Colonic mucosa (tissue), 4 donors: Measurements from ENCODE around the gene PTX4. TPM values are rescaled to one million over a fixed set of nuclear protein-coding genes. Genes with fewer than 3 reads are reported as not detected.

Source experiments
- DNase-seq: peaks from one replicate; pipeline ENCODE4 v3.0.0-alpha.2; 2020
- H3K27ac ChIP-seq: fragments of 200-600 bp; one replicate; pipeline ENCODE4 v1.8.0; 2021
- H3K27me3 ChIP-seq: fragments of 200-600 bp; one replicate; pipeline ENCODE4 v1.8.0; 2021
- H3K36me3 ChIP-seq: fragments of 200-600 bp; one replicate; pipeline ENCODE4 v1.8.0; 2021
- H3K4me1 ChIP-seq: fragments of 200-600 bp; one replicate; pipeline ENCODE4 v1.8.0; 2021; ENCODE audit warnings: mild to moderate bottlenecking
- H3K4me3 ChIP-seq: fragments of 200-600 bp; one replicate; pipeline ENCODE4 v1.8.0; 2021
- H3K9ac ChIP-seq, 2 donors: one replicate each; pipeline ENCODE4 v1.7.0; 2013; ENCODE audit warnings: control low read depth in 2 of 2, low read depth in 2 of 2, low read length in 2 of 2
- H3K9me3 ChIP-seq: fragments of 200-600 bp; one replicate; pipeline ENCODE4 v1.8.0; 2021
- intact Hi-C: fragments of 100-400 bp; cut with DNase I; formaldehyde crosslinking; loops from one replicate; pipeline ENCODE4 v1.14.1; 2022
- total RNA-seq, 2 donors: library from RNA; stranded (reverse); fragmentation: NEBNext Ultra II Directional in 1 of 2; extraction: Animal tissue kit (Norgen Biotek cat#: 25700) in 1 of 2; gene quantifications; one replicate each; pipeline ENCODE4 v1.2.1, GENCODE V29; 2021
- TF ChIP-seq, protein P1 (sequence below): fragments of 200-600 bp; IDR thresholded peaks from one replicate; pipeline ENCODE4 v1.8.0; 2022; ENCODE audit warnings: antibody characterized with exemption, mild to moderate bottlenecking
- donor health status: healthy.
- donor health status: DM: no; HTN: no; CAD: no.
- donor health status: DM: no; HTN: no; CAD: no.

The PTX4 gene
- total RNA-seq, 2 donors from 2014 or later: not detected

GRCh38 chr16:1495889-1496262 lies 7.1 kb upstream of the PTX4 start:
- Histone ChIP-seq H3K9me3 (no peaks in the 10 kb centered on the region), H3K36me3 (no peaks in the 10 kb centered on the region), H3K4me3 (no peak overlapping the region), H3K9ac (no peak overlapping the region), H3K27me3 (no peaks in the 10 kb centered on the region), H3K27ac (no peak overlapping the region), H3K4me1 (peaks cover 8% of the 10 kb centered on the region)
- intact Hi-C loops: loop anchor here (10.0 kb wide), 1 partner anchor 119 kb away; the partner anchor contains the start of genes CRAMP1 and IFT140
- TF ChIP-seq, protein P1, sequence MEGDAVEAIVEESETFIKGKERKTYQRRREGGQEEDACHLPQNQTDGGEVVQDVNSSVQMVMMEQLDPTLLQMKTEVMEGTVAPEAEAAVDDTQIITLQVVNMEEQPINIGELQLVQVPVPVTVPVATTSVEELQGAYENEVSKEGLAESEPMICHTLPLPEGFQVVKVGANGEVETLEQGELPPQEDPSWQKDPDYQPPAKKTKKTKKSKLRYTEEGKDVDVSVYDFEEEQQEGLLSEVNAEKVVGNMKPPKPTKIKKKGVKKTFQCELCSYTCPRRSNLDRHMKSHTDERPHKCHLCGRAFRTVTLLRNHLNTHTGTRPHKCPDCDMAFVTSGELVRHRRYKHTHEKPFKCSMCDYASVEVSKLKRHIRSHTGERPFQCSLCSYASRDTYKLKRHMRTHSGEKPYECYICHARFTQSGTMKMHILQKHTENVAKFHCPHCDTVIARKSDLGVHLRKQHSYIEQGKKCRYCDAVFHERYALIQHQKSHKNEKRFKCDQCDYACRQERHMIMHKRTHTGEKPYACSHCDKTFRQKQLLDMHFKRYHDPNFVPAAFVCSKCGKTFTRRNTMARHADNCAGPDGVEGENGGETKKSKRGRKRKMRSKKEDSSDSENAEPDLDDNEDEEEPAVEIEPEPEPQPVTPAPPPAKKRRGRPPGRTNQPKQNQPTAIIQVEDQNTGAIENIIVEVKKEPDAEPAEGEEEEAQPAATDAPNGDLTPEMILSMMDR: no peak
- DNase-seq: no peak

GRCh38 chr16:1495211-1495888 lies 6.6 kb upstream of the PTX4 start:
- no peak overlapping the region for H3K4me3 ChIP-seq
- peaks cover 8% of the 10 kb centered on the region for H3K4me1 ChIP-seq
- H3K27ac ChIP-seq: no peak overlapping the region
- DNase-seq: no peak
- TF ChIP-seq, protein P1: no peak
- H3K36me3 ChIP-seq: no peaks in the 10 kb centered on the region
- H3K27me3 ChIP-seq: no peaks in the 10 kb centered on the region
- H3K9me3 ChIP-seq: no peaks in the 10 kb centered on the region
- H3K9ac ChIP-seq: no peak overlapping the region
- intact Hi-C loops: loop anchor here (10.0 kb wide), 1 partner anchor 119 kb away; the partner anchor contains the start of genes CRAMP1 and IFT140

GRCh38 chr16:1494711-1495110 lies 6.0 kb upstream of the PTX4 start:
- no peaks in the 10 kb centered on the region for H3K9me3 ChIP-seq
- peaks cover 8% of the 10 kb centered on the region for H3K4me1 ChIP-seq
- H3K4me3 ChIP-seq: no peak overlapping the region
- peak overlapping the region in 1 of 2 donors; percentile 73 for H3K9ac ChIP-seq
- no peaks in the 10 kb centered on the region for H3K27me3 ChIP-seq
- no peak for DNase-seq
- intact Hi-C loops: loop anchor here (10.0 kb wide), 1 partner anchor 120 kb away; the partner anchor contains the start of genes CRAMP1 and IFT140
- H3K36me3 ChIP-seq: no peaks in the 10 kb centered on the region
- TF ChIP-seq, protein P1: no peak
- H3K27ac ChIP-seq: no peak overlapping the region

DNA sequence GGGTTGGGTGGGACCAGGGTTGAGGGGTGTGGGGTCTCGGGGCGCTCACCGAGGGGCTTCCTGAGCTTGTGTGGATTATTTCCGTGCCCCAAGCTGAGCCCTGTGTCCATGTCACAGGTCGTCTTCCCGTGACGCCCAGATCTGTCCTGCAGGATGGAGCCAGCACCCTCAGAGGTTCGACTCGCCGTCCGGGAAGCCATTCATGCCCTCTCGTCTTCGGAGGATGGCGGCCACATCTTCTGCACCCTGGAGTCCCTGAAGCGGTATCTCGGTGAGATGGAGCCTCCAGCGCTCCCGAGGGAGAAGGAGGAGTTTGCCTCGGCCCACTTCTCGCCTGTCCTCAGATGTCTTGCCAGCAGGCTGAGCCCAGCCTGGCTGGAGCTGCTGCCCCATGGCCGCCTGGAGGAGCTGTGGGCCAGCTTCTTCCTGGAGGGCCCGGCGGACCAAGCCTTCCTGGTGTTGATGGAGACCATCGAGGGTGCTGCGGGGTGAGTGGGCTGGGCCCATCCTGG lies 5.4 kb upstream of the PTX4 start:
- TF ChIP-seq, protein P1: no peak
- H3K4me1 ChIP-seq: peaks cover 8% of the 10 kb centered on the region
- peak; percentile 31 for DNase-seq
- no peak overlapping the region for H3K27ac ChIP-seq
- no peaks in the 10 kb centered on the region for H3K27me3 ChIP-seq
- H3K36me3 ChIP-seq: no peaks in the 10 kb centered on the region
- peak overlapping the region; percentile 91 for H3K4me3 ChIP-seq
- H3K9me3 ChIP-seq: no peaks in the 10 kb centered on the region
- peak overlapping the region; percentile 73 to 91 for H3K9ac ChIP-seq
- intact Hi-C loops: loop anchor here (10.0 kb wide), 1 partner anchor 121 kb away; the partner anchor contains the start of genes CRAMP1 and IFT140

GRCh38 chr16:1493746-1494094 lies 5.0 kb upstream of the PTX4 start:
- Histone ChIP-seq H3K27ac (no peak overlapping the region), H3K27me3 (no peaks in the 10 kb centered on the region), H3K4me1 (peaks cover 8% of the 10 kb centered on the region), H3K36me3 (no peaks in the 10 kb centered on the region), H3K9ac (peak overlapping the region; percentile 73 to 91), H3K4me3 (peak overlapping the region; percentile 91), H3K9me3 (no peaks in the 10 kb centered on the region)
- DNase-seq: no peak
- intact Hi-C loops: loop anchor here (10.0 kb wide), 1 partner anchor 121 kb away; the partner anchor contains the start of genes CRAMP1 and IFT140
- TF ChIP-seq, protein P1: no peak
